ENCODE data around the gene SMARCA2.

DNA sequence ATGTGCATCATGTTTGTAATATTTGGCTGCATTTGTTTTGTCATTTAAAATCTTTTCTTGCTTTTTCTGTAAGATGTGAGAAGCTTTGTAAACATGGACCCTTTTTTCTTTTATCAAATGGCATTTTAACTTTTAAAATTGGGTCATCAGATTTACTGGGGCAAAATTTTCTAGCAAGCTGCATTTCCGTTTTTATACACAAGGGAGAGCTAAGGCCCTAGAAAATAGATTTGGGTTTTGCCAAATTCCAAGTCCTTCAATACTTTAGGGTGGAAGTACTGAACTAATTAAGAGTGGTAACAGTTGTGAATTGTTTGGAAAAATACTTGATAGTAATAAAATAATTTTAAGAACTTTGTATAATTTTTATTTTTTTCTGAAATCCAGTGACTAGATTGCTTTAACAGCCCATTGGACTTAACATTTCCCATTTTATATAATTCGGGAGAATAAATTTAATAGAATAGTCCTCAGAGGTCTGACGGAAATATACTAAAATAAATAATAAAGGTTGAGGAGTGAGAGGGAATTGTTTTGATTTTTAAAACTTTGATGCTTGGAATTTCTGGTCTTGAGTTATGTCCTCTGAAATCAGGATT, 117.4 kb downstream of the SMARCA2 start:
- TF ChIP-seq, protein P1, sequence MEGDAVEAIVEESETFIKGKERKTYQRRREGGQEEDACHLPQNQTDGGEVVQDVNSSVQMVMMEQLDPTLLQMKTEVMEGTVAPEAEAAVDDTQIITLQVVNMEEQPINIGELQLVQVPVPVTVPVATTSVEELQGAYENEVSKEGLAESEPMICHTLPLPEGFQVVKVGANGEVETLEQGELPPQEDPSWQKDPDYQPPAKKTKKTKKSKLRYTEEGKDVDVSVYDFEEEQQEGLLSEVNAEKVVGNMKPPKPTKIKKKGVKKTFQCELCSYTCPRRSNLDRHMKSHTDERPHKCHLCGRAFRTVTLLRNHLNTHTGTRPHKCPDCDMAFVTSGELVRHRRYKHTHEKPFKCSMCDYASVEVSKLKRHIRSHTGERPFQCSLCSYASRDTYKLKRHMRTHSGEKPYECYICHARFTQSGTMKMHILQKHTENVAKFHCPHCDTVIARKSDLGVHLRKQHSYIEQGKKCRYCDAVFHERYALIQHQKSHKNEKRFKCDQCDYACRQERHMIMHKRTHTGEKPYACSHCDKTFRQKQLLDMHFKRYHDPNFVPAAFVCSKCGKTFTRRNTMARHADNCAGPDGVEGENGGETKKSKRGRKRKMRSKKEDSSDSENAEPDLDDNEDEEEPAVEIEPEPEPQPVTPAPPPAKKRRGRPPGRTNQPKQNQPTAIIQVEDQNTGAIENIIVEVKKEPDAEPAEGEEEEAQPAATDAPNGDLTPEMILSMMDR (IDR thresholded peaks at IDR 0.05) = peak; percentile 74
- no peak for TF ChIP-seq EZH2 (IDR thresholded peaks at IDR 0.05; ENCODE audit: borderline replicate concordance, insufficient read depth, low read depth, low read length, poor library complexity, severe bottlenecking)
